Measurements from ENCODE around the gene SLC26A4.
A peak's percentile ranks its signal among the peaks of the same experiment; 100 is the strongest.

The SLC26A4 gene

DNA sequence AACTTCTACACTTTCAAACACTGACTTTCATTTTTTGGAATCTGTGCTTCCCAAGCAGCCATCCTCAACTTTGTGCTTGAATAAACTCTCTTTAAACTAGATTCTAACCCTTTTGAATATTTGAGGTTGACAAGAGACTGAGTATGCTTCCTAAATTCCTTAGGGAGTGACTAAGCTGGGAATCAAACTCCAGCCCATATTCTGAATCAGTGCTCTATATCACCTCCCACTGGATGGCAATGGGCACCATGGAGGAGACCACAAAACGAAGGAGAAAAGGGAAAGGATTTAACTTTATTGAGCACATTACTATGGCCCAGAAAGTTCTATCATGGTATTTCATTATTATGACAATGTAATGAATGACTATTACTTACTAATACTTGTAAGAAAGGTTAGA lies 17.2 kb upstream of the SLC26A4 start:
- Histone ChIP-seq H2BK5ac (ENCODE audit: low read length) (no peak overlapping the region), H2BK120ac (ENCODE audit: low read depth, low read length) (no peak overlapping the region), H3K23ac (ENCODE audit: low read length) (no peak overlapping the region), H3K27ac (ENCODE audit: low read depth, low read length) (no peak overlapping the region), H3K4me2 (ENCODE audit: low read length) (no peak overlapping the region), H4K5ac (ENCODE audit: low read length) (no peak overlapping the region), H3K56ac (ENCODE audit: low read length) (no peak overlapping the region), H3K4ac (ENCODE audit: low read depth, low read length) (no peak overlapping the region), H2AK5ac (ENCODE audit: low read length) (no peak overlapping the region), H3K27me3 (ENCODE audit: insufficient read depth, low read length, poor library complexity) (no peaks in the 10 kb centered on the region), H2BK15ac (replicated peaks; ENCODE audit: low read depth) (no peak overlapping the region), H3K4me3 (ENCODE audit: low read length) (no peak overlapping the region), H3K79me2 (ENCODE audit: control insufficient read depth, insufficient read depth, low read length) (no peaks in the 10 kb centered on the region), H3K36me3 (ENCODE audit: control insufficient read depth, insufficient read depth, low read length) (no peaks in the 10 kb centered on the region), H3K18ac (ENCODE audit: low read length) (no peak overlapping the region), H4K8ac (ENCODE audit: low read depth, low read length) (no peak overlapping the region), H3K4me1 (ENCODE audit: control insufficient read depth, low read depth, low read length) (no peaks in the 10 kb centered on the region), H3K9ac (ENCODE audit: low read length) (no peak overlapping the region), H3K79me1 (ENCODE audit: low read length) (no peaks in the 10 kb centered on the region)
- WGBS (ENCODE audit: extremely low coverage, insufficient coverage, low lambda C conversion rate): no CpG with 5 or more reads among the region's 1 CpG
- DNase-seq: peak; percentile 62

- no peaks in the 10 kb centered on the region for H3K79me1 ChIP-seq (ENCODE audit: low read length)
- no CpG with 5 or more reads among the region's 1 CpG for whole genome bisulfite sequencing (ENCODE audit: extremely low coverage, insufficient coverage, low lambda C conversion rate)
- H3K4me3 ChIP-seq (ENCODE audit: low read length): no peak overlapping the region
- DNase-seq: no peak
- H3K18ac ChIP-seq (ENCODE audit: low read length): no peak overlapping the region
- H3K27me3 ChIP-seq (ENCODE audit: insufficient read depth, low read length, poor library complexity): no peaks in the 10 kb centered on the region
- no peak overlapping the region for H2BK5ac ChIP-seq (ENCODE audit: low read length)
- H3K4me1 ChIP-seq (ENCODE audit: control insufficient read depth, low read depth, low read length): no peaks in the 10 kb centered on the region
- no peak overlapping the region for H3K4ac ChIP-seq (ENCODE audit: low read depth, low read length)
- H3K9ac ChIP-seq (ENCODE audit: low read length): no peak overlapping the region
- no peaks in the 10 kb centered on the region for H3K36me3 ChIP-seq (ENCODE audit: control insufficient read depth, insufficient read depth, low read length)
- no peak overlapping the region for H2BK15ac ChIP-seq (replicated peaks; ENCODE audit: low read depth)
- no peak overlapping the region for H3K56ac ChIP-seq (ENCODE audit: low read length)
- H4K8ac ChIP-seq (ENCODE audit: low read depth, low read length): no peak overlapping the region
- H2BK120ac ChIP-seq (ENCODE audit: low read depth, low read length): no peak overlapping the region
- no peak overlapping the region for H2AK5ac ChIP-seq (ENCODE audit: low read length)
- H3K4me2 ChIP-seq (ENCODE audit: low read length): no peak overlapping the region
- no peaks in the 10 kb centered on the region for H3K79me2 ChIP-seq (ENCODE audit: control insufficient read depth, insufficient read depth, low read length)
- H4K5ac ChIP-seq (ENCODE audit: low read length): no peak overlapping the region
- H3K23ac ChIP-seq (ENCODE audit: low read length): no peak overlapping the region
- no peak overlapping the region for H3K27ac ChIP-seq (ENCODE audit: low read depth, low read length)
Observed at GRCh38 chr7:107643938-107644308, 16.7 kb upstream of the SLC26A4 start.

DNA sequence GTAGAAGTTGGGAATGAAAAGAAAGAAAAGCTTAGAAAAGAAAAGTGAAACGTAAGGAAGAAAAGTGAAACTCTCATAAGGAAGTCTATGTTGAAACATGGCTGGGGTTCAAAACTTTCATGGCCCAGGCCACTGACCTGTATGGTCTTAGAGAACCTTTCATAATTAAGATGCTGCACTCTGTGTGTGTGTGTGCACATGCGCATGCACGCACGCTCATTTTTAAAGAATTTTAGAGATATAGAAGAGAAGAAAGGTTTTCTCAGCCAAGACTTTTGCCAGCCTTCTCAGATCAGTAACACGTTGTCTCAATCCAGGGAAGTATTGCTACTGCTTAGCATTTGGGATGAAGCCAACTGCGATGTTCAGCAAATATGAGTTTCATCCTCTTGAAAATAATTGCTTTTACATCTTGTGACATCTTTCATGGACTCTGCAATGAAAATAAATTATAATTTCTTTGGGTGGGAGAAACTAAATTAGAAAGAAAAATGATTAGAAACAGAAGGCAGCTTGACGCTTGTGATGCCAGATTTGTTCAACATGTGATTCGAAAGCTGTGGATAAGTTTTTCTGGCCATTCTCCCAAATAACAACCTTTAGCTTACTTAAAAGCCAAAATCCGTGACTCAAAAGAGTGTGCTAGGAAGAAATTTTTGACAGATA lies 16.2 kb upstream of the SLC26A4 start:
- H3K4me2 ChIP-seq (ENCODE audit: low read length): no peak overlapping the region
- H2AK5ac ChIP-seq (ENCODE audit: low read length): no peak overlapping the region
- H3K56ac ChIP-seq (ENCODE audit: low read length): no peak overlapping the region
- H3K27ac ChIP-seq (ENCODE audit: low read depth, low read length): no peak overlapping the region
- H3K18ac ChIP-seq (ENCODE audit: low read length): no peak overlapping the region
- no peak overlapping the region for H4K8ac ChIP-seq (ENCODE audit: low read depth, low read length)
- DNase-seq: no peak
- no peak overlapping the region for H2BK120ac ChIP-seq (ENCODE audit: low read depth, low read length)
- no peaks in the 10 kb centered on the region for H3K79me2 ChIP-seq (ENCODE audit: control insufficient read depth, insufficient read depth, low read length)
- no peak overlapping the region for H3K4me3 ChIP-seq (ENCODE audit: low read length)
- H3K9ac ChIP-seq (ENCODE audit: low read length): no peak overlapping the region
- no peak overlapping the region for H3K4ac ChIP-seq (ENCODE audit: low read depth, low read length)
- no peaks in the 10 kb centered on the region for H3K79me1 ChIP-seq (ENCODE audit: low read length)
- H3K36me3 ChIP-seq (ENCODE audit: control insufficient read depth, insufficient read depth, low read length): no peaks in the 10 kb centered on the region
- no peak overlapping the region for H4K5ac ChIP-seq (ENCODE audit: low read length)
- H3K4me1 ChIP-seq (ENCODE audit: control insufficient read depth, low read depth, low read length): no peaks in the 10 kb centered on the region
- no peak overlapping the region for H3K23ac ChIP-seq (ENCODE audit: low read length)
- no peak overlapping the region for H2BK5ac ChIP-seq (ENCODE audit: low read length)
- no peaks in the 10 kb centered on the region for H3K27me3 ChIP-seq (ENCODE audit: insufficient read depth, low read length, poor library complexity)
- no peak overlapping the region for H2BK15ac ChIP-seq (replicated peaks; ENCODE audit: low read depth)
- WGBS (ENCODE audit: extremely low coverage, insufficient coverage, low lambda C conversion rate): no CpG with 5 or more reads among the region's 9 CpGs

DNA sequence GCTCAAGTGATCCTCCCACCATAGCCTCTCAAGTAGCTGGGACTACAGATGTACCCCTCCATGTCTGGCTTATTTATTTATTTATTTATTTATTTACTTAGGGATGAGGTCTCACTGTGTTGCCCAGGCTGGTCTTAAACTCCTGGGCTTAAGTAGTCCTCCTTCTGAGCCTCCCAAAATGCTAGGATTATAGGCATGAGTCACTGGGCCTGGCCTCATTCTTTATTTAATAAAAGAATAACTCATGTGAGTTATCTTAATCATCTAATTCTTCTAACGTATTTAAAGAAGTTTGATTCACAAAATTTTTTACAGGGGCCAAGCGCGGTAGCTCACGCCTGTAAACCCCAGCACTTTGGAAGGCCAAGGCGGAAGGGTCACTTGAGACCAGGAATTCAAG lies 8.0 kb upstream of the SLC26A4 start:
- Histone ChIP-seq H3K4ac (ENCODE audit: low read depth, low read length) (no peak overlapping the region), H3K56ac (ENCODE audit: low read length) (no peak overlapping the region), H3K27ac (ENCODE audit: low read depth, low read length) (no peak overlapping the region), H2BK5ac (ENCODE audit: low read length) (no peak overlapping the region), H3K79me1 (ENCODE audit: low read length) (no peaks in the 10 kb centered on the region), H3K18ac (ENCODE audit: low read length) (no peak overlapping the region), H4K5ac (ENCODE audit: low read length) (no peak overlapping the region), H3K36me3 (ENCODE audit: control insufficient read depth, insufficient read depth, low read length) (no peaks in the 10 kb centered on the region), H2BK15ac (replicated peaks; ENCODE audit: low read depth) (no peak overlapping the region), H3K4me2 (ENCODE audit: low read length) (no peak overlapping the region), H4K8ac (ENCODE audit: low read depth, low read length) (no peak overlapping the region), H3K23ac (ENCODE audit: low read length) (no peak overlapping the region), H2BK120ac (ENCODE audit: low read depth, low read length) (no peak overlapping the region), H3K4me1 (ENCODE audit: control insufficient read depth, low read depth, low read length) (no peaks in the 10 kb centered on the region), H3K9ac (ENCODE audit: low read length) (no peak overlapping the region), H3K79me2 (ENCODE audit: control insufficient read depth, insufficient read depth, low read length) (no peaks in the 10 kb centered on the region), H2AK5ac (ENCODE audit: low read length) (no peak overlapping the region), H3K4me3 (ENCODE audit: low read length) (no peak overlapping the region), H3K27me3 (ENCODE audit: insufficient read depth, low read length, poor library complexity) (no peaks in the 10 kb centered on the region)
- WGBS (ENCODE audit: extremely low coverage, insufficient coverage, low lambda C conversion rate): no CpG with 5 or more reads among the region's 5 CpGs
- DNase-seq: no peak

DNA sequence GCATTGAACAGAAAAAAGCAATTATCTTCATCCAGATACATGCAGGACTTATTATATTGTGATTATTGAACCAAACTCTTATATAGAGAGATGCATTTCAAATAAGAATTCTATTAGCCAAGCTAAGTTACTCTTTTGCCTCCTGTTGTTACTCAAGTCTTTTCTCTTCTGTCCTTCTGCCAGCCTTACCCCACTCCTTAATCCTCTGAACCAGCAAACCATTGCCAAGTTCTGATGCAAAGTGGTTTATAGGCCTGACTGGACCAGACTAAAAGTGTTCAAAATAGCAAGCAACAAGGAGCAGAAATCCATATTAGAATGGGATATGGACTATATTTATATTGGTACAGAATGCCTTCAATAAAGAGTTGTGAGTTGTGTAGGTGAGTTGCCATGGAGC lies 2.2 kb upstream of the SLC26A4 start:
- Histone ChIP-seq H3K79me1 (ENCODE audit: low read length) (no peaks in the 10 kb centered on the region), H3K23ac (ENCODE audit: low read length) (no peak overlapping the region), H2AK5ac (ENCODE audit: low read length) (no peak overlapping the region), H4K8ac (ENCODE audit: low read depth, low read length) (no peak overlapping the region), H2BK5ac (ENCODE audit: low read length) (no peak overlapping the region), H3K4me2 (ENCODE audit: low read length) (no peak overlapping the region), H3K4me3 (ENCODE audit: low read length) (no peak overlapping the region), H2BK120ac (ENCODE audit: low read depth, low read length) (no peak overlapping the region), H3K27me3 (ENCODE audit: insufficient read depth, low read length, poor library complexity) (peaks cover 34% of the 10 kb centered on the region), H3K18ac (ENCODE audit: low read length) (no peak overlapping the region), H3K56ac (ENCODE audit: low read length) (no peak overlapping the region), H3K9ac (ENCODE audit: low read length) (no peak overlapping the region), H2BK15ac (replicated peaks; ENCODE audit: low read depth) (no peak overlapping the region), H3K36me3 (ENCODE audit: control insufficient read depth, insufficient read depth, low read length) (no peaks in the 10 kb centered on the region), H3K4me1 (ENCODE audit: control insufficient read depth, low read depth, low read length) (no peaks in the 10 kb centered on the region), H3K4ac (ENCODE audit: low read depth, low read length) (no peak overlapping the region), H3K79me2 (ENCODE audit: control insufficient read depth, insufficient read depth, low read length) (no peaks in the 10 kb centered on the region), H4K5ac (ENCODE audit: low read length) (no peak overlapping the region), H3K27ac (ENCODE audit: low read depth, low read length) (no peak overlapping the region)
- DNase-seq: no peak

GRCh38 chr7:107659666-107660065 lies 962 bp upstream of the SLC26A4 start:
- no peaks in the 10 kb centered on the region for H3K4me1 ChIP-seq (ENCODE audit: control insufficient read depth, low read depth, low read length)
- peak; percentile 51 for DNase-seq
- no peak overlapping the region for H4K5ac ChIP-seq (ENCODE audit: low read length)
- no peak overlapping the region for H3K9ac ChIP-seq (ENCODE audit: low read length)
- no peaks in the 10 kb centered on the region for H3K36me3 ChIP-seq (ENCODE audit: control insufficient read depth, insufficient read depth, low read length)
- no peak overlapping the region for H3K18ac ChIP-seq (ENCODE audit: low read length)
- H2BK15ac ChIP-seq (replicated peaks; ENCODE audit: low read depth): no peak overlapping the region
- no peaks in the 10 kb centered on the region for H3K79me2 ChIP-seq (ENCODE audit: control insufficient read depth, insufficient read depth, low read length)
- no peak overlapping the region for H3K23ac ChIP-seq (ENCODE audit: low read length)
- H3K79me1 ChIP-seq (ENCODE audit: low read length): no peaks in the 10 kb centered on the region
- WGBS (ENCODE audit: extremely low coverage, insufficient coverage, low lambda C conversion rate): no CpG with 5 or more reads among the region's 4 CpGs
- peaks cover 34% of the 10 kb centered on the region for H3K27me3 ChIP-seq (ENCODE audit: insufficient read depth, low read length, poor library complexity)
- H4K8ac ChIP-seq (ENCODE audit: low read depth, low read length): no peak overlapping the region
- H2BK5ac ChIP-seq (ENCODE audit: low read length): no peak overlapping the region
- no peak overlapping the region for H3K4me3 ChIP-seq (ENCODE audit: low read length)
- no peak overlapping the region for H2BK120ac ChIP-seq (ENCODE audit: low read depth, low read length)
- H3K4ac ChIP-seq (ENCODE audit: low read depth, low read length): no peak overlapping the region
- no peak overlapping the region for H3K27ac ChIP-seq (ENCODE audit: low read depth, low read length)
- H3K4me2 ChIP-seq (ENCODE audit: low read length): no peak overlapping the region
- H2AK5ac ChIP-seq (ENCODE audit: low read length): no peak overlapping the region
- no peak overlapping the region for H3K56ac ChIP-seq (ENCODE audit: low read length)

Measured in mesendoderm (in vitro differentiated cells).